HCT116 (cell line): ENCODE data around the gene EVPLL. TPM values are rescaled to one million over a fixed set of nuclear protein-coding genes. Genes with fewer than 3 reads are reported as not detected.
"Not testable (repeated sequence)": the region's sequence is repeated elsewhere in the genome, so short reads cannot be mapped to it uniquely, and the experiment has no call there.

Experiments used
- ATAC-seq: fragments of 200-7000 bp; cut with Tn5 transposase; 2 replicates; pipeline ENCODE4 v1.9.1; 2020; ENCODE audit warnings: mild to moderate bottlenecking, moderate library complexity
- BruUV-seq: library from RNA; stranded (reverse); fragments of 400-500 nt; replicated peaks from 2 replicates; lab custom pipeline; 2021; lab: Mats Ljungman, UMichigan
- CTCF ChIA-PET: fragments of 300-600 bp; sonication (Branson Sonifier 250); formaldehyde crosslinking; loops from one replicate; lab custom pipeline; 2021; ENCODE audit warnings: antibody characterized with exemption; lab: Charles Lee
- POLR2A ChIA-PET: fragments of 300-600, 350-600 bp; sonication (Branson Sonifier 250); formaldehyde crosslinking; loops from one replicate; lab custom pipeline; 2021; ENCODE audit warnings: antibody characterized with exemption; lab: Charles Lee
- RAD21 ChIA-PET, 2 experiments: fragments of 300-600 bp; sonication (Branson Sonifier 250); formaldehyde crosslinking; loops; one replicate each; lab custom pipeline; 2023; ENCODE audit warnings: low total read pairs in 2 of 2; ENCODE audit not compliant: uncharacterized antibody in 2 of 2, unreplicated experiment in 2 of 2, low non-redundant PET in 1 of 2; lab: Charles Lee
- DNase-seq: peaks from one replicate; pipeline ENCODE4 v3.0.0-alpha.2; 2010; ENCODE audit warnings: low read depth, low spot score
- H2AFZ ChIP-seq: fragments of 200-600 bp; shearing (Covaris generic), sonication (generic); 2 replicates; pipeline ENCODE4 v1.6.1; 2017; ENCODE audit warnings: low read depth, mixed run types, mixed read lengths, antibody characterized with exemption, low read length; ENCODE audit not compliant: poor library complexity, severe bottlenecking
- H3K27ac ChIP-seq: 2 replicates; pipeline ENCODE4 v1.5.1; 2012; ENCODE audit warnings: low read depth, low read length
- H3K27me3 ChIP-seq: fragments of 200-600 bp; sonication (generic); 2 replicates; pipeline ENCODE4 v1.6.1; 2016; ENCODE audit warnings: mixed run types, low read length, mixed read lengths; ENCODE audit not compliant: insufficient read depth
- H3K36me3 ChIP-seq, 2 experiments: fragments of 200-500 bp in 1 of 2; fragments of 200-600 bp in 1 of 2; sonication (Bioruptor generic) in 1 of 2; sonication (generic) in 1 of 2; 2 replicates each; pipeline versions ENCODE4 v1.5.1 to v1.6.1; 2014 to 2016; ENCODE audit warnings: low read length in 2 of 2, inconsistent platforms in 1 of 2, mixed read lengths in 1 of 2, mixed run types in 1 of 2; ENCODE audit not compliant: insufficient read depth in 2 of 2, control insufficient read depth in 1 of 2
- H3K4me1 ChIP-seq, 2 experiments: fragments of 200-600 bp in 1 of 2; sonication (generic) in 1 of 2; 2 replicates each; pipeline versions ENCODE4 v1.5.1 to v1.6.1; 2012 to 2017; ENCODE audit warnings: low read length in 2 of 2, inconsistent platforms in 1 of 2, mild to moderate bottlenecking in 1 of 2, mixed read lengths in 1 of 2, mixed run types in 1 of 2, moderate library complexity in 1 of 2; ENCODE audit not compliant: insufficient read depth in 2 of 2, control insufficient read depth in 1 of 2
- H3K4me2 ChIP-seq: fragments of 200-600 bp; sonication (generic); 2 replicates; pipeline ENCODE4 v1.6.1; 2017; ENCODE audit warnings: mixed run types, low read length, mixed read lengths
- H3K4me3 ChIP-seq, 2 experiments: fragments of 200-600 bp in 1 of 2; sonication (generic) in 1 of 2; replicated peaks in 1 of 2; 2 replicates each; pipeline ENCODE4 v1.5.1; 2011 to 2016; ENCODE audit warnings: low read length in 2 of 2, control low read depth in 1 of 2, low read depth in 1 of 2, mild to moderate bottlenecking in 1 of 2, mixed read lengths in 1 of 2, mixed run types in 1 of 2
- H3K79me2 ChIP-seq: fragments of 200-600 bp; sonication (generic); 2 replicates; pipeline ENCODE4 v1.6.1; 2017; ENCODE audit warnings: mild to moderate bottlenecking, mixed run types, low read length, moderate library complexity, mixed read lengths; ENCODE audit not compliant: insufficient read depth
- H3K9ac ChIP-seq: fragments of 200-600 bp; sonication (generic); 2 replicates; pipeline ENCODE4 v1.6.1; 2016; ENCODE audit warnings: low read length, mixed read lengths
- H3K9me2 ChIP-seq: fragments of 200-600 bp; sonication (generic), shearing (Covaris generic); 2 replicates; pipeline ENCODE4 v1.6.1; 2017; ENCODE audit warnings: mixed run types, mild to moderate bottlenecking, moderate library complexity; ENCODE audit not compliant: insufficient read depth
- H3K9me3 ChIP-seq, 2 experiments: fragments of 200-500 bp in 1 of 2; fragments of 200-600 bp in 1 of 2; sonication (Bioruptor generic) in 1 of 2; sonication (generic) in 1 of 2; 2 replicates each; pipeline ENCODE4 v1.6.1; 2014 to 2017; ENCODE audit warnings: low read length in 2 of 2, mixed read lengths in 2 of 2, inconsistent platforms in 1 of 2, low read depth in 1 of 2, mild to moderate bottlenecking in 1 of 2, mixed run types in 1 of 2, moderate library complexity in 1 of 2; ENCODE audit not compliant: control insufficient read depth in 1 of 2, insufficient read depth in 1 of 2
- H4K20me1 ChIP-seq: fragments of 200-600 bp; sonication (generic), shearing (Covaris generic); 2 replicates; pipeline ENCODE4 v1.6.1; 2017; ENCODE audit warnings: mixed run types, mild to moderate bottlenecking, moderate library complexity; ENCODE audit not compliant: insufficient read depth
- JUND ChIP-seq: IDR thresholded peaks from 2 replicates; pipeline ENCODE4 v1.6.1; 2012
- intact Hi-C: fragments of 100-400 bp; cut with micrococcal nuclease; formaldehyde crosslinking; loops from 2 replicates; pipeline ENCODE4 v1.10.0; 2022
- total RNA-seq: library from RNA; stranded (reverse); gene quantifications from one replicate; pipeline ENCODE4 v1.2.1, GENCODE V29; 2021; ENCODE audit not compliant: unreplicated experiment
- TF ChIP-seq, protein P1 (sequence below): IDR thresholded peaks from 2 replicates; pipeline ENCODE4 v1.6.1; 2012

Gene EVPLL
- total RNA-seq, 1 experiment from 2014 or later: not detected

GRCh38 chr17:18378205-18378505, 577 bp downstream of the EVPLL start:
- intact Hi-C loops: no loop called here
- Histone ChIP-seq H3K79me2 (no peaks in the 10 kb centered on the region), H3K27ac (no peak overlapping the region), H3K9me3 (no peaks in the 10 kb centered on the region), H3K36me3 (no peaks in the 10 kb centered on the region), H3K9me2 (no peaks in the 10 kb centered on the region), H2AFZ (no peak overlapping the region), H3K4me3 (no peak overlapping the region), H3K9ac (no peak overlapping the region), H4K20me1 (no peaks in the 10 kb centered on the region), H3K27me3 (no peaks in the 10 kb centered on the region), H3K4me2 (no peak overlapping the region), H3K4me1 (peaks cover 0 to 1% of the 10 kb centered on the region in 2 experiments; a peak in 1 of 4 replicates)
- ATAC-seq (no peak), DNase-seq (no peak)
- POLR2A ChIA-PET: no interaction called here
- RAD21 ChIA-PET: no interaction called here
- CTCF ChIA-PET: no interaction called here
- BruUV-seq: no TSS peak
- no peak for TF ChIP-seq JUND
- TF ChIP-seq, protein P1, sequence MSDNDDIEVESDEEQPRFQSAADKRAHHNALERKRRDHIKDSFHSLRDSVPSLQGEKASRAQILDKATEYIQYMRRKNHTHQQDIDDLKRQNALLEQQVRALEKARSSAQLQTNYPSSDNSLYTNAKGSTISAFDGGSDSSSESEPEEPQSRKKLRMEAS: no peak

DNA sequence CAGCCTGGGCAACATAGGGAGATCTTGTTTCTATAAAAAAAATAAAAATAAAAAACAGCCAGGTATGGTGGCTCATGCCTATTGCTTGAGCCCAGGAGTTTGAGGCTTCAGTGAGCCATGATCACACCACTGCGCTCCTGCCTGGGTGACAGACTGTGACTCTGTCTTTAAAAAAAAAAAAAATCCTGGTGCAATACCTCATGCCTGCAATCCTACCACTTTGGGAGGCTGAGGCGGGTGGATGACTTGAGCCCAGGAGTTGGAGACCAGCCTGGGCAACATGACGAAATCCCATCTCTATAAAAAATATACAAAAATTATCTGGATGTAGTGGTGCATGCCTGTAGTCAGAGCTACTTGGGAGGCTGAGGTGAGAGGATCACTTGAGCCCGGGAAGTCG, 1.0 kb downstream of the EVPLL start:
- H3K27me3 ChIP-seq, H3K36me3 ChIP-seq, ATAC-seq, H3K4me3 ChIP-seq, H3K4me1 ChIP-seq, H3K79me2 ChIP-seq, H3K9ac ChIP-seq, intact Hi-C loops, CTCF ChIA-PET, H2AFZ ChIP-seq, POLR2A ChIA-PET, DNase-seq, H3K9me2 ChIP-seq, H4K20me1 ChIP-seq, H3K4me2 ChIP-seq, H3K27ac ChIP-seq, RAD21 ChIA-PET, BruUV-seq, H3K9me3 ChIP-seq: not testable (repeated sequence)
